ENCODE results near the gene CYLD. TPM values are rescaled to one million over a fixed set of nuclear protein-coding genes. Genes with fewer than 3 reads are reported as not detected.

Gene CYLD
- total and polyA plus RNA-seq, 2 experiments from 2014 or later, result 6.9 to 30.9 TPM

GRCh38 chr16:50740736-50741135 lies 1.1 kb upstream of the CYLD start:
- H2AFZ ChIP-seq, result peak overlapping the region; percentile 84; the same call in 1 of the 2 replicates
- peak overlapping the region; percentile 46; the same call in 1 of the 2 replicates for H3K4me3 ChIP-seq
- H3K79me2 ChIP-seq (replicated peaks; ENCODE audit: insufficient read depth), result no peaks in the 10 kb centered on the region
- DNase-seq (ENCODE audit: low spot score), result no peak
- H3K4me2 ChIP-seq, result peak overlapping the region; percentile 66
- no peaks in the 10 kb centered on the region for H4K20me1 ChIP-seq (replicated peaks; ENCODE audit: insufficient read depth)
- no peaks in the 10 kb centered on the region for H3K27me3 ChIP-seq (ENCODE audit: insufficient read depth)
- no peaks in the 10 kb centered on the region for H3F3A ChIP-seq (replicated peaks; ENCODE audit: low read depth)
- Mint-ChIP-seq H3K4me3 (no peak overlapping the region), H3K9me3 (no peaks in the 10 kb centered on the region; the same call in 2 of the 3 replicates), H3K4me1 (peaks cover 33% of the 10 kb centered on the region), H3K27ac (no peak overlapping the region), H3K36me3 (ENCODE audit: low read depth) (no peaks in the 10 kb centered on the region; the same call in 2 of the 3 replicates), H3K27me3 (ENCODE audit: insufficient read depth, low read depth, poor library complexity) (peaks cover 3% of the 10 kb centered on the region)
- no peak for ATAC-seq
- TF ChIP-seq STAT1 (IDR thresholded peaks at IDR 0.05; ENCODE audit: unreplicated experiment) (no peak), ZNF331 (CRISPR knock-in tag; IDR thresholded peaks at IDR 0.05; ENCODE audit: low read depth) (no peak), JUNB (IDR thresholded peaks at IDR 0.05; ENCODE audit: unreplicated experiment) (no peak), NANOG (IDR thresholded peaks at IDR 0.05; ENCODE audit: borderline replicate concordance) (no peak), ZNF114 (CRISPR knock-in tag; IDR thresholded peaks at IDR 0.05) (no peak)
- TF ChIP-seq, protein P1, sequence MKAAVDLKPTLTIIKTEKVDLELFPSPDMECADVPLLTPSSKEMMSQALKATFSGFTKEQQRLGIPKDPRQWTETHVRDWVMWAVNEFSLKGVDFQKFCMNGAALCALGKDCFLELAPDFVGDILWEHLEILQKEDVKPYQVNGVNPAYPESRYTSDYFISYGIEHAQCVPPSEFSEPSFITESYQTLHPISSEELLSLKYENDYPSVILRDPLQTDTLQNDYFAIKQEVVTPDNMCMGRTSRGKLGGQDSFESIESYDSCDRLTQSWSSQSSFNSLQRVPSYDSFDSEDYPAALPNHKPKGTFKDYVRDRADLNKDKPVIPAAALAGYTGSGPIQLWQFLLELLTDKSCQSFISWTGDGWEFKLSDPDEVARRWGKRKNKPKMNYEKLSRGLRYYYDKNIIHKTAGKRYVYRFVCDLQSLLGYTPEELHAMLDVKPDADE (IDR thresholded peaks at IDR 0.05), result no peak
- no peaks in the 10 kb centered on the region for H3K9me2 ChIP-seq (ENCODE audit: insufficient read depth)
- no peak overlapping the region for H3K27ac ChIP-seq (ENCODE audit: low read depth)
- peaks cover 26% of the 10 kb centered on the region for H3K4me1 ChIP-seq (ENCODE audit: insufficient read depth)
- no peaks in the 10 kb centered on the region for H3K36me3 ChIP-seq (ENCODE audit: insufficient read depth)

- Histone ChIP-seq H3K27ac (ENCODE audit: low read depth) (no peak overlapping the region), H4K20me1 (replicated peaks; ENCODE audit: insufficient read depth) (no peaks in the 10 kb centered on the region), H3F3A (replicated peaks; ENCODE audit: low read depth) (no peaks in the 10 kb centered on the region), H3K36me3 (ENCODE audit: insufficient read depth) (no peaks in the 10 kb centered on the region), H3K4me1 (ENCODE audit: insufficient read depth) (peaks cover 30% of the 10 kb centered on the region), H2AFZ (peak overlapping the region; percentile 84), H3K9me2 (ENCODE audit: insufficient read depth) (no peaks in the 10 kb centered on the region), H3K27me3 (ENCODE audit: insufficient read depth) (no peaks in the 10 kb centered on the region), H3K4me3 (peak overlapping the region; percentile 46), H3K4me2 (peak overlapping the region; percentile 66), H3K79me2 (replicated peaks; ENCODE audit: insufficient read depth) (no peaks in the 10 kb centered on the region)
- ATAC-seq (no peak), DNase-seq (ENCODE audit: low spot score) (peak; percentile 28)
- Mint-ChIP-seq H3K4me1 (peaks cover 34% of the 10 kb centered on the region), H3K4me3 (peak overlapping the region; percentile 69), H3K9me3 (no peaks in the 10 kb centered on the region; the same call in 2 of the 3 replicates), H3K27me3 (ENCODE audit: insufficient read depth, low read depth, poor library complexity) (peaks cover 2% of the 10 kb centered on the region), H3K27ac (no peak overlapping the region), H3K36me3 (ENCODE audit: low read depth) (no peaks in the 10 kb centered on the region; the same call in 2 of the 3 replicates)
- TF ChIP-seq ZNF114 (CRISPR knock-in tag; IDR thresholded peaks at IDR 0.05), result no peak
- no peak for TF ChIP-seq NANOG (IDR thresholded peaks at IDR 0.05; ENCODE audit: borderline replicate concordance)
- no peak for TF ChIP-seq CTCF (conservative IDR thresholded peaks at IDR 0.05; ENCODE audit: low read depth in 2 of 2)
- no peak for TF ChIP-seq CREB1 (CRISPR knock-in tag; IDR thresholded peaks at IDR 0.05; ENCODE audit: low read depth)
- no peak for TF ChIP-seq STAT1 (IDR thresholded peaks at IDR 0.05; ENCODE audit: unreplicated experiment)
- no peak for TF ChIP-seq EZH2phosphoT487 (IDR thresholded peaks at IDR 0.05; ENCODE audit: unreplicated experiment)
- TF ChIP-seq, protein P2, sequence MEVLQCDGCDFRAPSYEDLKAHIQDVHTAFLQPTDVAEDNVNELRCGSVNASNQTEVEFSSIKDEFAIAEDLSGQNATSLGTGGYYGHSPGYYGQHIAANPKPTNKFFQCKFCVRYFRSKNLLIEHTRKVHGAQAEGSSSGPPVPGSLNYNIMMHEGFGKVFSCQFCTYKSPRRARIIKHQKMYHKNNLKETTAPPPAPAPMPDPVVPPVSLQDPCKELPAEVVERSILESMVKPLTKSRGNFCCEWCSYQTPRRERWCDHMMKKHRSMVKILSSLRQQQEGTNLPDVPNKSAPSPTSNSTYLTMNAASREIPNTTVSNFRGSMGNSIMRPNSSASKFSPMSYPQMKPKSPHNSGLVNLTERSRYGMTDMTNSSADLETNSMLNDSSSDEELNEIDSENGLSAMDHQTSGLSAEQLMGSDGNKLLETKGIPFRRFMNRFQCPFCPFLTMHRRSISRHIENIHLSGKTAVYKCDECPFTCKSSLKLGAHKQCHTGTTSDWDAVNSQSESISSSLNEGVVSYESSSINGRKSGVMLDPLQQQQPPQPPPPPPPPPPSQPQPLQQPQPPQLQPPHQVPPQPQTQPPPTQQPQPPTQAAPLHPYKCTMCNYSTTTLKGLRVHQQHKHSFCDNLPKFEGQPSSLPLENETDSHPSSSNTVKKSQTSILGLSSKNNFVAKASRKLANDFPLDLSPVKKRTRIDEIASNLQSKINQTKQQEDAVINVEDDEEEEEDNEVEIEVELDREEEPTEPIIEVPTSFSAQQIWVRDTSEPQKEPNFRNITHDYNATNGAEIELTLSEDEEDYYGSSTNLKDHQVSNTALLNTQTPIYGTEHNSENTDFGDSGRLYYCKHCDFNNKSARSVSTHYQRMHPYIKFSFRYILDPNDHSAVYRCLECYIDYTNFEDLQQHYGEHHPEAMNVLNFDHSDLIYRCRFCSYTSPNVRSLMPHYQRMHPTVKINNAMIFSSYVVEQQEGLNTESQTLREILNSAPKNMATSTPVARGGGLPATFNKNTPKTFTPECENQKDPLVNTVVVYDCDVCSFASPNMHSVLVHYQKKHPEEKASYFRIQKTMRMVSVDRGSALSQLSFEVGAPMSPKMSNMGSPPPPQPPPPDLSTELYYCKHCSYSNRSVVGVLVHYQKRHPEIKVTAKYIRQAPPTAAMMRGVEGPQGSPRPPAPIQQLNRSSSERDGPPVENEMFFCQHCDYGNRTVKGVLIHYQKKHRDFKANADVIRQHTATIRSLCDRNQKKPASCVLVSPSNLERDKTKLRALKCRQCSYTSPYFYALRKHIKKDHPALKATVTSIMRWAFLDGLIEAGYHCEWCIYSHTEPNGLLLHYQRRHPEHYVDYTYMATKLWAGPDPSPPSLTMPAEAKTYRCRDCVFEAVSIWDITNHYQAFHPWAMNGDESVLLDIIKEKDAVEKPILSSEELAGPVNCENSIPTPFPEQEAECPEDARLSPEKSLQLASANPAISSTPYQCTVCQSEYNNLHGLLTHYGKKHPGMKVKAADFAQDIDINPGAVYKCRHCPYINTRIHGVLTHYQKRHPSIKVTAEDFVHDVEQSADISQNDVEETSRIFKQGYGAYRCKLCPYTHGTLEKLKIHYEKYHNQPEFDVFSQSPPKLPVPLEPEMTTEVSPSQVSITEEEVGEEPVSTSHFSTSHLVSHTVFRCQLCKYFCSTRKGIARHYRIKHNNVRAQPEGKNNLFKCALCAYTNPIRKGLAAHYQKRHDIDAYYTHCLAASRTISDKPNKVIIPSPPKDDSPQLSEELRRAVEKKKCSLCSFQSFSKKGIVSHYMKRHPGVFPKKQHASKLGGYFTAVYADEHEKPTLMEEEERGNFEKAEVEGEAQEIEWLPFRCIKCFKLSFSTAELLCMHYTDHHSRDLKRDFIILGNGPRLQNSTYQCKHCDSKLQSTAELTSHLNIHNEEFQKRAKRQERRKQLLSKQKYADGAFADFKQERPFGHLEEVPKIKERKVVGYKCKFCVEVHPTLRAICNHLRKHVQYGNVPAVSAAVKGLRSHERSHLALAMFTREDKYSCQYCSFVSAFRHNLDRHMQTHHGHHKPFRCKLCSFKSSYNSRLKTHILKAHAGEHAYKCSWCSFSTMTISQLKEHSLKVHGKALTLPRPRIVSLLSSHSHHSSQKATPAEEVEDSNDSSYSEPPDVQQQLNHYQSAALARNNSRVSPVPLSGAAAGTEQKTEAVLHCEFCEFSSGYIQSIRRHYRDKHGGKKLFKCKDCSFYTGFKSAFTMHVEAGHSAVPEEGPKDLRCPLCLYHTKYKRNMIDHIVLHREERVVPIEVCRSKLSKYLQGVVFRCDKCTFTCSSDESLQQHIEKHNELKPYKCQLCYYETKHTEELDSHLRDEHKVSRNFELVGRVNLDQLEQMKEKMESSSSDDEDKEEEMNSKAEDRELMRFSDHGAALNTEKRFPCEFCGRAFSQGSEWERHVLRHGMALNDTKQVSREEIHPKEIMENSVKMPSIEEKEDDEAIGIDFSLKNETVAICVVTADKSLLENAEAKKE (CRISPR knock-in tag; IDR thresholded peaks at IDR 0.05), result no peak
Measured at GRCh38 chr16:50741225-50741780, 583 bp upstream of the CYLD start.

Data from GM23338 (cell line).